ENCODE results near the gene GIMAP7.

DNA sequence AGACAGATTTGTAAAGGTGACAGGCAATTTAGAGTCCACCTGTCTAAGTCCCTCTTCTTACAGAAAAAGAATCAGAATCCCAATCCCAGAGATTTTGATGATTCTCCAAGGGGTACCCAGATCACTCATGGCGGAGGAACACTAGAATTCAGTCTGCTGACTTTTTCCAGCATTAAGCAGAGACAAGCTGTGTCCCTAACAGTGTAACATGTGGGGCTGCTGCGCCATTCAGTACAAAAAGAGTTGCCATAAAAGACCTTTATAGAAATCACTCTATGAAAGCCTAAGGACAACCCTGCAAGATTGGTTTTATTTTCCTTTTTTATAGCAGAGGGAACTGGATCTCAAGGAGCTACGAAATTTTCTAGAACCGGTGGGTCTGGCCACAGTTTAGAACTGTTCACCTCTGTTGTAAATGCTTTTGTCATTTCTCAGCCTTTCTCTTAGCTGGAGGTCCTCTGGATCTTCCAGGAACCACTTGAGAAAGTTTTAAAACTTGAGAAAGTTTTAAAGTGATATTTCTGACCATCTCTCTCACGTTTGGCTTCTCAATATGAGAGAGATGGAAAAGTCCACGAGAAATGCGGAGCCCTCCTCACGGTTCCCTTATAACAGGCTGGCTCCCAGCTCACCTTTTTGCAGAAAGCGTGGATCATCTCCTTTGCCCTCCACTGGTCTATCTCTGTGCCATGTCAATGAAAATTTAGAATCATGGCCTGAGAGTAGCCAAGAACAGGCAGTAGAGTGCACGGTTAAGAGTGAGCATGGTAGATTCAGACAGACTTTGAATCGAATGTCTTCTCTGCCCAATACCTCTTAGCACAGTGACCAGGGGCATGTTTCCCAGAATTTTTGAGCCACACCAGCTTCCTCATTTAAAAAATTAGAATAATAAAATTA, 826 bp downstream of the GIMAP7 start:
- TF ChIP-seq, protein P1, sequence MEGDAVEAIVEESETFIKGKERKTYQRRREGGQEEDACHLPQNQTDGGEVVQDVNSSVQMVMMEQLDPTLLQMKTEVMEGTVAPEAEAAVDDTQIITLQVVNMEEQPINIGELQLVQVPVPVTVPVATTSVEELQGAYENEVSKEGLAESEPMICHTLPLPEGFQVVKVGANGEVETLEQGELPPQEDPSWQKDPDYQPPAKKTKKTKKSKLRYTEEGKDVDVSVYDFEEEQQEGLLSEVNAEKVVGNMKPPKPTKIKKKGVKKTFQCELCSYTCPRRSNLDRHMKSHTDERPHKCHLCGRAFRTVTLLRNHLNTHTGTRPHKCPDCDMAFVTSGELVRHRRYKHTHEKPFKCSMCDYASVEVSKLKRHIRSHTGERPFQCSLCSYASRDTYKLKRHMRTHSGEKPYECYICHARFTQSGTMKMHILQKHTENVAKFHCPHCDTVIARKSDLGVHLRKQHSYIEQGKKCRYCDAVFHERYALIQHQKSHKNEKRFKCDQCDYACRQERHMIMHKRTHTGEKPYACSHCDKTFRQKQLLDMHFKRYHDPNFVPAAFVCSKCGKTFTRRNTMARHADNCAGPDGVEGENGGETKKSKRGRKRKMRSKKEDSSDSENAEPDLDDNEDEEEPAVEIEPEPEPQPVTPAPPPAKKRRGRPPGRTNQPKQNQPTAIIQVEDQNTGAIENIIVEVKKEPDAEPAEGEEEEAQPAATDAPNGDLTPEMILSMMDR (IDR thresholded peaks at IDR 0.05): no peak
- no peak for TF ChIP-seq EZH2 (IDR thresholded peaks at IDR 0.05)
- TF ChIP-seq EZH2phosphoT487 (IDR thresholded peaks at IDR 0.05): no peak

All from neural progenitor cell (in vitro differentiated cells).